Neural progenitor cell (in vitro differentiated cells): Measurements from ENCODE around the gene ZNF462.

Experiments
- EZH2 ChIP-seq: fragments of 200-600 bp; sonication (generic); IDR thresholded peaks from 2 replicates; pipeline ENCODE4 v1.6.1; 2017; ENCODE audit warnings: antibody characterized with exemption, mild to moderate bottlenecking, moderate library complexity
- EZH2phosphoT487 ChIP-seq: fragments of 200-600 bp; sonication (generic); IDR thresholded peaks from 2 replicates; pipeline ENCODE4 v1.6.1; 2017; ENCODE audit warnings: antibody characterized with exemption
- TF ChIP-seq, protein P1 (sequence below): fragments of 200-600 bp; sonication (generic); IDR thresholded peaks from 2 replicates; pipeline ENCODE4 v1.5.1; 2017; ENCODE audit warnings: antibody characterized with exemption, mild to moderate bottlenecking

- TF ChIP-seq EZH2 (no peak), EZH2phosphoT487 (no peak)
- TF ChIP-seq, protein P1, sequence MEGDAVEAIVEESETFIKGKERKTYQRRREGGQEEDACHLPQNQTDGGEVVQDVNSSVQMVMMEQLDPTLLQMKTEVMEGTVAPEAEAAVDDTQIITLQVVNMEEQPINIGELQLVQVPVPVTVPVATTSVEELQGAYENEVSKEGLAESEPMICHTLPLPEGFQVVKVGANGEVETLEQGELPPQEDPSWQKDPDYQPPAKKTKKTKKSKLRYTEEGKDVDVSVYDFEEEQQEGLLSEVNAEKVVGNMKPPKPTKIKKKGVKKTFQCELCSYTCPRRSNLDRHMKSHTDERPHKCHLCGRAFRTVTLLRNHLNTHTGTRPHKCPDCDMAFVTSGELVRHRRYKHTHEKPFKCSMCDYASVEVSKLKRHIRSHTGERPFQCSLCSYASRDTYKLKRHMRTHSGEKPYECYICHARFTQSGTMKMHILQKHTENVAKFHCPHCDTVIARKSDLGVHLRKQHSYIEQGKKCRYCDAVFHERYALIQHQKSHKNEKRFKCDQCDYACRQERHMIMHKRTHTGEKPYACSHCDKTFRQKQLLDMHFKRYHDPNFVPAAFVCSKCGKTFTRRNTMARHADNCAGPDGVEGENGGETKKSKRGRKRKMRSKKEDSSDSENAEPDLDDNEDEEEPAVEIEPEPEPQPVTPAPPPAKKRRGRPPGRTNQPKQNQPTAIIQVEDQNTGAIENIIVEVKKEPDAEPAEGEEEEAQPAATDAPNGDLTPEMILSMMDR, result no peak
Observed at GRCh38 chr9:106945727-106946660, 83.0 kb downstream of the ZNF462 start.
